Lower lobe of right lung (tissue), 2 donors: Measurements from ENCODE around the gene SLC22A31. TPM values are rescaled to one million over a fixed set of nuclear protein-coding genes. Genes with fewer than 3 reads are reported as not detected.

Source experiments
- ATAC-seq, 2 donors: fragments of 200-7000 bp; cut with Tn5 transposase; one replicate each; pipeline ENCODE4 v1.9.1; 2020 to 2022; ENCODE audit warnings: mild to moderate bottlenecking in 2 of 2, moderate library complexity in 2 of 2
- DNase-seq: peaks from one replicate; pipeline ENCODE4 v3.0.0-alpha.2; 2020
- H3K27ac ChIP-seq: fragments of 200-600 bp; one replicate; pipeline ENCODE4 v1.8.0; 2022
- H3K27me3 ChIP-seq: fragments of 200-600 bp; one replicate; pipeline ENCODE4 v1.8.0; 2022; ENCODE audit warnings: low read depth
- H3K36me3 ChIP-seq: fragments of 200-600 bp; one replicate; pipeline ENCODE4 v1.8.0; 2022; ENCODE audit warnings: mild to moderate bottlenecking
- H3K4me1 ChIP-seq: fragments of 200-600 bp; one replicate; pipeline ENCODE4 v1.8.0; 2022
- H3K4me3 ChIP-seq: fragments of 200-600 bp; one replicate; pipeline ENCODE4 v1.8.0; 2022; ENCODE audit warnings: mild to moderate bottlenecking
- H3K9me3 ChIP-seq: fragments of 200-600 bp; one replicate; pipeline ENCODE4 v1.8.0; 2022
- CTCF ChIP-seq: fragments of 200-600 bp; IDR thresholded peaks from one replicate; pipeline ENCODE4 v1.8.0; 2022; ENCODE audit warnings: antibody characterized with exemption, mild to moderate bottlenecking
- intact Hi-C: fragments of 100-400 bp; cut with DNase I; formaldehyde crosslinking; loops from one replicate; pipeline ENCODE4 v1.11.0; 2022
- total RNA-seq: library from RNA; stranded (reverse); fragmentation: NEBNext Ultra II Directional; extraction: Animal tissue kit (Norgen Biotek cat#: 25700); gene quantifications from one replicate; pipeline ENCODE4 v1.2.1, GENCODE V29; 2021
- donor health status: DM: no; HTN: yes; CAD: no; lungs with severe emphysema.

The SLC22A31 gene
- total RNA-seq, 1 donor from 2014 or later: 132 TPM

GRCh38 chr16:89156740-89157645 is 43.3 kb downstream of the SLC22A31 start:
- DNase-seq (no peak), ATAC-seq (no peak)
- H3K27ac ChIP-seq: no peak overlapping the region
- intact Hi-C loops: no loop called here
- peaks cover 27% of the 10 kb centered on the region for H3K4me1 ChIP-seq
- no peaks in the 10 kb centered on the region for H3K27me3 ChIP-seq
- no peak overlapping the region for H3K4me3 ChIP-seq
- TF ChIP-seq CTCF: no peak
- peaks cover 4% of the 10 kb centered on the region for H3K36me3 ChIP-seq
- no peaks in the 10 kb centered on the region for H3K9me3 ChIP-seq

- Histone ChIP-seq H3K27me3 (no peaks in the 10 kb centered on the region), H3K9me3 (no peaks in the 10 kb centered on the region), H3K4me1 (peaks cover 27% of the 10 kb centered on the region), H3K4me3 (no peak overlapping the region), H3K27ac (peak overlapping the region; percentile 21), H3K36me3 (peaks cover 10% of the 10 kb centered on the region)
- DNase-seq (no peak), ATAC-seq (peak in 1 of 2 donors; percentile 6)
- TF ChIP-seq CTCF: no peak
- intact Hi-C loops: no loop called here
Observed at GRCh38 chr16:89155851-89156739, 44.2 kb downstream of the SLC22A31 start.

GRCh38 chr16:89155184-89155679 is 45.1 kb downstream of the SLC22A31 start:
- Histone ChIP-seq H3K36me3 (peaks cover 19% of the 10 kb centered on the region), H3K9me3 (no peaks in the 10 kb centered on the region), H3K4me1 (peaks cover 27% of the 10 kb centered on the region), H3K27me3 (no peaks in the 10 kb centered on the region), H3K27ac (no peak overlapping the region), H3K4me3 (no peak overlapping the region)
- DNase-seq: peak; percentile 68
- intact Hi-C loops: no loop called here
- no peak for TF ChIP-seq CTCF
- peak; percentile 57 to 63 for ATAC-seq

- peak; percentile 15 to 19 for ATAC-seq
- intact Hi-C loops: no loop called here
Observed at GRCh38 chr16:89154390-89155183, 45.8 kb downstream of the SLC22A31 start.

More at GRCh38 chr16:89154390-89155183, 45.8 kb downstream of the SLC22A31 start:
- H3K4me3 ChIP-seq: no peak overlapping the region
- no peaks in the 10 kb centered on the region for H3K9me3 ChIP-seq
- no peaks in the 10 kb centered on the region for H3K27me3 ChIP-seq
- H3K4me1 ChIP-seq: peaks cover 27% of the 10 kb centered on the region
- no peak overlapping the region for H3K27ac ChIP-seq
- DNase-seq: no peak
- TF ChIP-seq CTCF: no peak
- H3K36me3 ChIP-seq: peaks cover 24% of the 10 kb centered on the region
